Measurements from ENCODE around the gene MAF.

MAF gene

DNA sequence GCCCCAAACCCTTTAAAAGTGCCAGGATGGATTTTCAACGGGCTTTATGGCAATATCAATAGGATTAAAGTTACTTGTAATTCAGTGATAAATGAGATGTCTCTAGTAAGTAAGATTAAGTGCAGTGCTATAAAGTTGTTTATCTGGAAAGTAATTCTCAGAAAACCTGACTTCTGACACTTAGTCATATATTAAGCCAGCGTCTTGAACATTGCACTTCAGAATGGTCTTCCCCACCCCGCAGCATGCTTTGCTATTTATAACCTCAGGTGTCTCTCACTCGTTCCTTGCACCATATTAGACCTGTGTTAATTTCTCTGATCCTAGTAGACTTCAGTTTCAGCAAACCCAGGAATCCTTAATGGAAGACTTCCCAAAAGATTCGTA, 2.1 kb upstream of the MAF start:
- Mint-ChIP-seq H3K27ac (peak overlapping the region; percentile 94), H3K4me1 (ENCODE audit: low read depth) (peaks cover 39% of the 10 kb centered on the region), H3K4me3 (peak overlapping the region; percentile 95), H3K36me3 (ENCODE audit: low read depth) (peaks cover 57% of the 10 kb centered on the region), H3K9me3 (no peaks in the 10 kb centered on the region), H3K27me3 (peaks cover 20% of the 10 kb centered on the region)
- intact Hi-C loops (cut with micrococcal nuclease) = loop anchor here (1.0 to 10.0 kb wide), 8 partner anchors 172 to 1100 kb away; no protein-coding TSS in a partner anchor

DNA sequence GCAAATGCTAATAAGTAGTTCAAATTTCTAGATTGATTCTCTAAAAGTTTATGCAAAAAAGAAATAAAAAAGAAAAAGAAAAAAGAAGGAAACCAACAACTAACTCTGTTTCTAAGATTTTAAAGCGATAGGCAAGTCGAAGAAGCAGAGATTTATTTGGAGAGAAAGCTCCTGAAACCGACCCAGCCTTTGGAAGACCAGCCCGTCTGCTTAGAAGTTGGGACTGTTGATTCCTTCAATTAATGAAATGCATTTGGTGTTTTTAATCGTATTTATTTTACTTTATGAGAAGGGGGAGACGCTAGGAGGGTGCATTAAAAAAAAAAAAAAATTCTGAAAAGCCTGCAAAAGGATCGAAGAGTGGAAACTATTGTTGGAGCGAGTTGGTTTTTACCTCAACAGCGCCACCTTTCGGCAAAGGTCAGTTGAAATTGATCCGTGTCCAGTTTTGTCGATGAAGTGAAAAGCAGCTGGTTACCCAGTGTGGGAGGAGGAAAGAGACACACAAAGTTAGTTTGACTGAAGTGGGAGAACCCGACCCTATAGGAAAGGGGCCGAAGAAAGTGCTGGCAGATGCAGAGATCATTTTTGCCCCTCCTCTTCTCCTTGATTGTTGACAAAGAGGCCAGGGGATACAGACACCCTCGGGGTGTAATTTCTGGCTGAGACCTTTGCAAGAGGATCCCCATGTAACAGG, 1.5 kb upstream of the MAF start:
- peaks cover 39% of the 10 kb centered on the region for H3K4me1 Mint-ChIP-seq (ENCODE audit: low read depth)
- H3K4me3 Mint-ChIP-seq = peak overlapping the region; percentile 95
- peaks cover 63% of the 10 kb centered on the region for H3K36me3 Mint-ChIP-seq (ENCODE audit: low read depth)
- no peaks in the 10 kb centered on the region for H3K9me3 Mint-ChIP-seq
- intact Hi-C loops (cut with micrococcal nuclease) = loop anchor here (1.0 to 10.0 kb wide), 10 partner anchors 173 to 1100 kb away; no protein-coding TSS in a partner anchor
- peaks cover 15% of the 10 kb centered on the region for H3K27me3 Mint-ChIP-seq
- H3K27ac Mint-ChIP-seq = peak overlapping the region; percentile 94

DNA sequence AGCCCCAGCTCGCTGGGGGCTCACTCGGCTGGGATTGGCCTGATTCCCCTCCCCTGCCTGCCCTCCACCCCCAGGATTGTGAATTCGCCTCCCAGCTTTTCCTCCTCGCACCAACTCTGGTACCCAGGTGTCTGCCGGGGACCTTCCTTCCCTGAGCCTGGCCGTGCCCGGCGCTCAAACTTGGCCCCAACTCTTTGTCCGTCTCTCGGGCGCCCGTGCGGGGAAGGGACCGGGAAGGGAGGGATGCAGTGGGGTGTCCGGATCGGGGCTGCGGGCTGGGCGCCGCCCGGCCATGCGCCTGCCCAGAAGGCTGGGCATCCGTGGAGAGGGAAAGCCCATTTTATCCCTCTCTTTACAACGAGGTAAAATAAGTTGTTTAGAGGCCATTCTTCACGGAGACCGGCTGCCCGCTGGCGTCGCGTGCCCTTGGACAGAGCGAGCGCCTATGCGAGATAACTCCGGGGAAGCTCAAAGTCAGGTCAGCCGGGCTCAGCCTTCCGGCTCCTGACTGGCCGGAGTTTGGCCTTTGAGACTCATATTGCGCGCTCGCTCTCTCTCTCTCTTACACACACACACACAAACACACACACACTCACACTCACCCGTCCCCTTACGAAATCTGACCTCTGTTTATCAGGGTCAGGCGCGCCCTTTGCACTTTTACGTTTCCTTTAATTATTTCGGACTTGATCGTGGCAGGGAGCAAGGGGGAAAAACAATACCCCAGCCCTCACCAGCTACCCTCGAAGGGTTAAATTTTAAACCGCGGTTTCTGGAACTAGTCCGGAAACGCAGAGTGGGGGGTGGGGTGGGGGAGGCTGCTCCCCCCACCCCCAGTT, 774 bp upstream of the MAF start:
- intact Hi-C loops (cut with micrococcal nuclease) = loop anchor here (2.0 to 10.0 kb wide), 9 partner anchors 173 to 1099 kb away; no protein-coding TSS in a partner anchor

DNA sequence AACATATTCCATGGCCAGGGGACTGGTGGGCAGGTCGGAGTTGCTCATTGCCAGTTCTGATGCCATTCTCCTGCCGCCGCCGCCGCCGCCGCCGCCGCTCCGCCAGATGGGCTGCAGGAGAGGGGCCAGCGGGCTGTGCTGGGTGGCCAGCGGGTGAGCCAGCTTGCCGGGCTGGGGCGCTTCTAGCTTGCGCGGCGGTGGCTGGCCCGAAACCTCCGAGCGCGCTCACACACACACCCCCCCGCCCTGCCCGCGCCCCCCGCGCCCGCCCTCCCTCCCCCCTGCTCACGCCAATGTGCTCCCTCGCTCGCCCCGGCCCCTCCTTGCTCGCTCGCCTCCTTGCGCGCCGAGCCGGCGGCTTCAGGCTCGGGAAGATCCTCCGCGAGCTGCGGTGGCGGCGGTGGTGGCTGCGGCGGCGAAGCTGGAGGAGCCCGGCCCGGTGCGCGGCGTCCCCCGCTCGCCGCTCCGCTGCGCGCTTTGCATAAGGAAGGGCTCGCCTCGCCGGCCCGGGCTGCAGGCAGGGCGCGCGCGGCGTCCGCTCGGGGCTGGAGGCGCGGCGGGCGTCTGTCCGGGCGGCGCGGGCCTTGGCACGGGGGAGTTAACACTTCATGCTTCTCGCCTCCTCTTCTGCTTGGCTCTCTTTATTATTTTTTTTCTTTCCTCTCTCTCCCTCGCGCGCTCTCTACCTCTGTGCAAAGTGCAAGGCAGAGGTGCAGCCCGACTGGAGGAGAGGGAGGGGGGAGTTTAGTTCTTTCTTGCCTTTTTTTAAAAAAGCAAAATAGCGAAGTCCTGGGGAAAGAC, 500 bp downstream of the MAF start:
- peaks cover 36% of the 10 kb centered on the region for H3K4me1 Mint-ChIP-seq (ENCODE audit: low read depth)
- peak overlapping the region; percentile 94 for H3K27ac Mint-ChIP-seq
- peaks cover 73% of the 10 kb centered on the region for H3K36me3 Mint-ChIP-seq (ENCODE audit: low read depth)
- peaks cover 13% of the 10 kb centered on the region for H3K27me3 Mint-ChIP-seq
- peak overlapping the region; percentile 95 for H3K4me3 Mint-ChIP-seq
- H3K9me3 Mint-ChIP-seq = no peaks in the 10 kb centered on the region
- intact Hi-C loops (cut with micrococcal nuclease) = loop anchor here (1.0 to 10.0 kb wide), 11 partner anchors 149 to 1098 kb away; no protein-coding TSS in a partner anchor

More for the DNA sequence above, 774 bp upstream of the MAF start:
- Mint-ChIP-seq H3K27ac (peak overlapping the region; percentile 94), H3K27me3 (peaks cover 16% of the 10 kb centered on the region), H3K4me1 (ENCODE audit: low read depth) (peaks cover 39% of the 10 kb centered on the region), H3K4me3 (peak overlapping the region; percentile 95), H3K9me3 (no peaks in the 10 kb centered on the region), H3K36me3 (ENCODE audit: low read depth) (peaks cover 70% of the 10 kb centered on the region)

DNA sequence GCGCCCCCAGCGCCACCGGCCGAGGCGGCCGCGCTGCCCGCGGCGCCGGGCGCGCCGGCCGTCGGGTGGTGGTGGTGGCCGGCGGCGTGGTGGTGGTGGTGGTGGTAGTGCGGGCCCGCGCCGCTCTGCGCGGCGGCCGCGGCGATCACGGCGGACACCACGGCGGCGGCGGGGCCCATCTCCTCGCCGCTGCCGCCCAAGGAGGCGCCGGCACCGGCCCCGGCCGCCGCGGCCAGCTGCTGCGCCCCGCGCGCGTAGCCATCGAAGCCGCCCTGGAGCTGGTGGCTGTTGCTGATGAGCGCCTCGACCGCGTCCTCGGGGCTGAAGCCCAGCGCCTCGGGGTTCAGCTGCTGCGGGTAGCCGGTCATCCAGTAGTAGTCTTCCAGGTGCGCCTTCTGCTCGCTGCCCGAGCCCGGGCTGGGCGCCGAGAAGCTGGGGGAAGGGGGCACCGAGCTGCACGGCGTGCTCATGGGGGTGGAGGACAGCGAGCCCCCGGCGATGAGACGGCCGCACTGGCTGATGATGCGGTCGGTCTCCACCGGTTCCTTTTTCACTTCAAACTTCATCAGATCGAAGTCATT, 1.2 kb downstream of the MAF start:
- Mint-ChIP-seq H3K27me3 (peaks cover 16% of the 10 kb centered on the region), H3K9me3 (no peaks in the 10 kb centered on the region), H3K27ac (peak overlapping the region; percentile 94), H3K36me3 (ENCODE audit: low read depth) (peaks cover 79% of the 10 kb centered on the region), H3K4me1 (ENCODE audit: low read depth) (peaks cover 40% of the 10 kb centered on the region), H3K4me3 (peak overlapping the region; percentile 95)
- intact Hi-C loops (cut with micrococcal nuclease) = loop anchor here (10.0 kb wide), 1 partner anchor 185 kb away; no protein-coding TSS in a partner anchor

DNA sequence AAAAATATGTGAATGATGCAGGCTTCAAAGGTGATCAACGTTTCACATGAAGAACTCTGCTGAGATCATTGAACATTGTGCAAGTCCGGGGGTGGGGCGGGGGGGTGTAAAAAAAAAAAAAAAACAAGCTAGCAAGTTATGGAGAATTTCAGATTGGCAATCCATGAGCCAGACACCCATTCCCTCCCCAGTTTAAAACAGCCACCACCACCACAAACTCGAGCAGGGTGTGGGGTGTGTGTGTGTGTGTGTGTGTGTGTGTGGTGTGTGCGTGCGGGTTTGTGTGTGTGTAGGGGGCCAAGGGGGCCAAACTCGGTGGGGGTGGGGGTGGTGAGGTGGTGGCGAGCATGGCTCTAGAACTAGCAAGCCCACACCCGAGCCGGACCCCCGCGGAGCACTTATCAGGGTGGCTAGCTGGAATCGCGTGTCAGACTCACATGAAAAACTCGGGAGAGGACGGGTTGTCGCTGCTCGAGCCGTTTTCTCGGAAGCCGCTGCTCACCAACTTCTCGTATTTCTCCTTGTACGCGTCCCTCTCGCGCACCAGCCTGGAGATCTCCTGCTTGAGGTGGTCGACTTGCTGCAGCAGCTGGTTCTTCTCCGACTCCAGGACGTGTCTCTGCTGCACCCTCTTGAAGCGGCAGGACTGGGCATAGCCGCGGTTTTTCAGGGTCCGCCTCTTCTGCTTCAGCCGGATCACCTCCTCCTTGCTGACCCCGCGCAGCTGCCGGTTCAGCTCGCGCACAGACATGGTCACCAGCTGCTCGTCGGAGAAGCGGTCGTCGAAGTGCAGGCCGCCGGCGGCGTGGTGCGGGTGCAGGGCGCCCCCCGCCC, 2.0 kb downstream of the MAF start:
- peaks cover 87% of the 10 kb centered on the region for H3K36me3 Mint-ChIP-seq (ENCODE audit: low read depth)
- H3K27ac Mint-ChIP-seq = peak overlapping the region; percentile 94
- no peaks in the 10 kb centered on the region for H3K9me3 Mint-ChIP-seq
- peak overlapping the region; percentile 93 for H3K4me3 Mint-ChIP-seq
- intact Hi-C loops (cut with micrococcal nuclease) = loop anchor here (10.0 kb wide), 1 partner anchor 184 kb away; no protein-coding TSS in a partner anchor
- peaks cover 12% of the 10 kb centered on the region for H3K27me3 Mint-ChIP-seq
- H3K4me1 Mint-ChIP-seq (ENCODE audit: low read depth) = peaks cover 41% of the 10 kb centered on the region

DNA sequence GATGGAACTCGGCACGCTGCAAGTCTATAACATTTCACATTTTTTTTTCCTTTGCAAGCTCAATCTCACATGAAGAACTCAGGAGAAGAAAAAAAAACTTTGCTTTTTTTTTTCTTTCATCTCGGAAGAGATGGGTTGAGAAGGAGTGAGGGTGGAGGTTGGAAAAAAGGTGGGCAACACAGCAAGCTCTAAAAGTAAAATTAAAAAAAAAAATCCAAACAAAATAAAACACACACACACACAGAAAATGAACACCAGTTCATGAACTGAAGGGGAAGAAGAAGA, 2.5 kb downstream of the MAF start:
- H3K9me3 Mint-ChIP-seq = no peaks in the 10 kb centered on the region
- peak overlapping the region; percentile 93 for H3K4me3 Mint-ChIP-seq
- H3K4me1 Mint-ChIP-seq (ENCODE audit: low read depth) = peaks cover 45% of the 10 kb centered on the region
- intact Hi-C loops (cut with micrococcal nuclease) = loop anchor here (10.0 kb wide), 1 partner anchor 183 kb away; no protein-coding TSS in a partner anchor
- peaks cover 12% of the 10 kb centered on the region for H3K27me3 Mint-ChIP-seq
- peak overlapping the region; percentile 94 for H3K27ac Mint-ChIP-seq
- peaks cover 92% of the 10 kb centered on the region for H3K36me3 Mint-ChIP-seq (ENCODE audit: low read depth)

DNA sequence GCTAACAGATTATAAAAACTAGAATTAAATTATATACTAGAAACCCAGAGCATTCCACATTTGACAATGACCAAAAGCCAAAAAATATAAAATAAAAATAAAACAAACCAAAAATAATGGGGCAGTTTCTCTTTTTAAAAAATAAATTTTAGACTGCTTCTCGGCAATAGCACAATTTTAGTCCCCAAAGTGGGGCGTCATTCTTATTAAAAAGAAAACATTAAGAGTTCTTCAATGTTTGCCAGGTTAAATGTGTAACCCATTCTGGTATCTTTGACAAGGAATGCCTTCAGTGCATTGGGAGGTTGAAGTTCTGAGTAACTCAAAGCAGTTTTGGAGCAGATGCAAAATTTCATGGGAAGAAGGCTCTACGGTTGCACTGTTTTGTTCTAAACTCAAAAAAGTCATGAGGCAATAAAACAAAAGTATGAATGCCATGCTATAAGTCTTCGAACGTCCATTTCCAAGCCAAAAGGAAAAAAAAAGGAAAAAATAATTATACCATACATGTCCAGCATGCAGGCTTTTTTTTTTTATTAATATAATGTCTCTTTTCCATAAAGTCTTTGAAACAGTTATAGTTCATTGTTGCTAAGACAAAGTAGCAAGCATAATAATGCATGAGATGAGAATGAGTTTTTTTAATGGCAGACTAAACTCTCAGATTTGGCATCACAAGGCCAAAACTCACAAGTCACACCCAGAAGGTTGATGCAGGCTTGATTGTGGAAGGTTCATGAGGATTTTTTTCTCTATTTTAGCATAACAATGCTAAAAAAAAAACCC, 3.1 kb downstream of the MAF start:
- peaks cover 10% of the 10 kb centered on the region for H3K27me3 Mint-ChIP-seq
- H3K4me3 Mint-ChIP-seq = peak overlapping the region; percentile 93
- H3K27ac Mint-ChIP-seq = peak overlapping the region; percentile 94
- no peaks in the 10 kb centered on the region for H3K9me3 Mint-ChIP-seq
- H3K36me3 Mint-ChIP-seq (ENCODE audit: low read depth) = peaks cover 98% of the 10 kb centered on the region
- intact Hi-C loops (cut with micrococcal nuclease) = loop anchor here (10.0 kb wide), 1 partner anchor 183 kb away; no protein-coding TSS in a partner anchor
- H3K4me1 Mint-ChIP-seq (ENCODE audit: low read depth) = peaks cover 45% of the 10 kb centered on the region

DNA sequence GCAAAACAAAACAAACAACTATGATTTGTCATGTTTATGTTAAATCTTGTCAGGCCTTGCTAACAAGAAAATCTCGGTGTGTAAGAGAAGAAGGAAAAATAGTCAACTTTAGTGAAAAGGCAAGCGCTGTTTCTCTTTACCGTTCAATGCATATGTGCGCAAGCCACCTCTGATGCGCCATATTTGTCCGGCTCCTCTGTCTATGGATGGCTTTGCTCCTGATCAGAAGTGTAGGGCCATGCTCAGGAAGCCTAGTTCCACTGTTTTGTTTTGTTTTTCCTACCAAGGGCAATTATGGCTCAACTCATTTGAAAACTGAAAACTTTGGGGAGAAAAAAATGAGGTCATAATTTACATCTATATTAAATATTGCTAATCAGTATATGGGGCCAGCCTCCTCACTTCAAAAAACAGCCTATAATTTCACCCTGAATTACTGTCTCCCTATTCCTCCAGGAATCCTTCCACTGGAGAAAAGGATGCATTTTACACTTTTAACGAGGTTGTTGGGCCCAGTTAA, 4.5 kb downstream of the MAF start:
- Mint-ChIP-seq H3K4me3 (peak overlapping the region; percentile 93), H3K27ac (peak overlapping the region; percentile 94), H3K27me3 (peaks cover 14% of the 10 kb centered on the region), H3K9me3 (no peaks in the 10 kb centered on the region), H3K4me1 (ENCODE audit: low read depth) (peaks cover 48% of the 10 kb centered on the region), H3K36me3 (ENCODE audit: low read depth) (peaks cover 100% of the 10 kb centered on the region)
- intact Hi-C loops (cut with micrococcal nuclease) = loop anchor here (10.0 kb wide), 1 partner anchor 181 kb away; no protein-coding TSS in a partner anchor

DNA sequence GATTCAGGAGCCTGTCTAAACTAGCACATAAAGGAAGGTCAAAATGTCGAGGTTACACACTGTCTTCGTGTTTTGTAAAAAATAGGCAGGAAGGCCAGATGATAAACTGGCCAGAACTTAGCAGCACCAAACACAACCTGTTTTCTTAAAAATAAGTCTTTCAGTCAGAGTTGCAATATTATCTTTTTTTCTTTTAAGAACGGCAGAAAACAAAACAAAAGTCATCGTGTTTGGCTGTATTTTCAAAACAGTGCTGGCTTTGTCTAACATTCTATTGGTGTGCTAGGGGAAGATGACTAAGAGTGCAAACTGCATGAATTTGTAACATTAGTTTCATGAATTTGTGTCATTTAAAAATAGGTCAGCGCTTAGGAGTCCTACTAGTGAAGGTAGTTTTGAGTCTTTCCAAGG, 5.3 kb downstream of the MAF start:
- intact Hi-C loops (cut with micrococcal nuclease) = loop anchor here (10.0 kb wide), 1 partner anchor 180 kb away; no protein-coding TSS in a partner anchor
- peak overlapping the region; percentile 94 for H3K27ac Mint-ChIP-seq
- peaks cover 55% of the 10 kb centered on the region for H3K4me1 Mint-ChIP-seq (ENCODE audit: low read depth)
- peak overlapping the region; percentile 93 for H3K4me3 Mint-ChIP-seq
- H3K27me3 Mint-ChIP-seq = peaks cover 21% of the 10 kb centered on the region
- H3K36me3 Mint-ChIP-seq (ENCODE audit: low read depth) = peaks cover 100% of the 10 kb centered on the region
- no peaks in the 10 kb centered on the region for H3K9me3 Mint-ChIP-seq

DNA sequence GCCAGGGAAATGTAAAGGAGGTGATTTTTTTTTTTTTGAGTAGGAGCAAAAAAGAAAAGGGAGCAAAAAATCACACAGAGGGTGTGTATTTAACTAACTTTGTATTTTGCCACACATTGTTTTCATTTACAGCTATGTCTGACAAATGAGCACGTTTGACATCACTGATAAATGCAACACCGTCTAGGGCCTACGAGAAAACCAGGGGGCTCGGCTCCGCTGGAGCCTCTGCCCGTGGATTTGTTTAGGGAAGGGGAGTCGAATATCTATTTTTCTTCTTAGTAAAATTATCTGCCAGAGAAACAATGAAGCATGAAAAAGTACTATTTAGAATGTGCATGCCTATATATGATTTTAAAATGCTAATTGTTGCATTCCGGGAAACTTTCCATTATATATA, 6.8 kb downstream of the MAF start:
- Mint-ChIP-seq H3K9me3 (no peaks in the 10 kb centered on the region), H3K36me3 (ENCODE audit: low read depth) (peaks cover 86% of the 10 kb centered on the region), H3K27ac (peak overlapping the region; percentile 94), H3K27me3 (peaks cover 36% of the 10 kb centered on the region), H3K4me1 (ENCODE audit: low read depth) (peaks cover 57% of the 10 kb centered on the region), H3K4me3 (peak overlapping the region; percentile 63)
- intact Hi-C loops (cut with micrococcal nuclease) = loop anchor here (10.0 kb wide), 1 partner anchor 179 kb away; no protein-coding TSS in a partner anchor
